OCI-LY7 (cell line): ENCODE data around the gene MARCHF2. TPM values are rescaled to one million over a fixed set of nuclear protein-coding genes. Genes with fewer than 3 reads are reported as not detected.

Source experiments
- BruUV-seq: library from RNA; stranded (reverse); fragments of 400-500 nt; replicated peaks from 2 replicates; lab custom pipeline; 2021; lab: Mats Ljungman, UMichigan
- CTCF ChIA-PET: fragments of 300-600 bp; sonication (Branson Sonifier 250); formaldehyde crosslinking; loops from one replicate; lab custom pipeline; 2022; ENCODE audit warnings: antibody characterized with exemption; ENCODE audit not compliant: unreplicated experiment; lab: Charles Lee
- POLR2A ChIA-PET: fragments of 300-600 bp; sonication (Branson Sonifier 250); formaldehyde crosslinking; loops from one replicate; lab custom pipeline; 2022; ENCODE audit warnings: antibody characterized with exemption; lab: Charles Lee
- DNase-seq: peaks from one replicate; pipeline ENCODE4 v3.0.0-alpha.2; 2015; ENCODE audit warnings: low spot score
- H2AFZ ChIP-seq: fragments of 200-600 bp; sonication (generic), shearing (Covaris generic); 2 replicates; pipeline ENCODE4 v1.6.1; 2014; ENCODE audit warnings: mild to moderate bottlenecking, antibody characterized with exemption, low read length, moderate library complexity
- H3K27ac ChIP-seq: fragments of 200-600 bp; sonication (generic); 2 replicates; pipeline ENCODE4 v1.5.1; 2014; ENCODE audit warnings: mixed run types, low read depth, mild to moderate bottlenecking, moderate library complexity, low read length, inconsistent platforms; ENCODE audit not compliant: poor library complexity, severe bottlenecking
- H3K36me3 ChIP-seq: fragments of 200-600 bp; sonication (generic); 2 replicates; pipeline ENCODE4 v1.6.1; 2014; ENCODE audit warnings: mild to moderate bottlenecking, antibody characterized with exemption, low read length, moderate library complexity, mixed read lengths; ENCODE audit not compliant: insufficient read depth
- H3K4me1 ChIP-seq: fragments of 200-600 bp; sonication (generic); 2 replicates; pipeline ENCODE4 v1.5.1; 2014; ENCODE audit warnings: mild to moderate bottlenecking, low read length; ENCODE audit not compliant: insufficient read depth, poor library complexity, severe bottlenecking
- H3K4me2 ChIP-seq: fragments of 200-600 bp; sonication (generic); 2 replicates; pipeline ENCODE4 v1.6.1; 2014; ENCODE audit warnings: mild to moderate bottlenecking, low read length
- H3K4me3 ChIP-seq: fragments of 200-600 bp; sonication (generic); 2 replicates; pipeline ENCODE4 v1.5.1; 2014; ENCODE audit warnings: mild to moderate bottlenecking, low read depth, low read length; ENCODE audit not compliant: poor library complexity, severe bottlenecking
- H3K79me2 ChIP-seq: fragments of 200-600 bp; sonication (generic); 2 replicates; pipeline ENCODE4 v1.6.1; 2016; ENCODE audit warnings: low read depth, mild to moderate bottlenecking, low read length, moderate library complexity, mixed read lengths; ENCODE audit not compliant: insufficient read depth
- H3K9me2 ChIP-seq: fragments of 200-600 bp; sonication (generic); 2 replicates; pipeline ENCODE4 v1.6.1; 2016; ENCODE audit warnings: mild to moderate bottlenecking, low read length, mixed read lengths; ENCODE audit not compliant: insufficient read depth
- H3K9me3 ChIP-seq: fragments of 200-600 bp; sonication (generic); 2 replicates; pipeline ENCODE4 v1.6.1; 2014; ENCODE audit warnings: mild to moderate bottlenecking, mixed run types, low read length, mixed read lengths
- H4K20me1 ChIP-seq: fragments of 200-600 bp; sonication (generic); 2 replicates; pipeline ENCODE4 v1.6.1; 2014; ENCODE audit warnings: mild to moderate bottlenecking, antibody characterized with exemption, low read length, moderate library complexity, mixed read lengths; ENCODE audit not compliant: insufficient read depth
- CTCF ChIP-seq: fragments of 200-600 bp; sonication (generic); conservative IDR thresholded peaks from 2 replicates; pipeline ENCODE4 v1.5.1; 2014; ENCODE audit warnings: mild to moderate bottlenecking, antibody characterized with exemption, low read length, moderate library complexity, mixed read lengths
- EZH2phosphoT487 ChIP-seq: fragments of 200-600 bp; sonication (generic); IDR thresholded peaks from 2 replicates; pipeline ENCODE4 v1.6.1; 2018; ENCODE audit warnings: low read depth, borderline replicate concordance, mild to moderate bottlenecking, mixed run types, antibody characterized with exemption, low read length, moderate library complexity, mixed read lengths
- intact Hi-C: fragments of 100-400 bp; cut with micrococcal nuclease; formaldehyde crosslinking; loops from one replicate; pipeline ENCODE4 v1.10.0; 2022; ENCODE audit not compliant: unreplicated experiment
- total RNA-seq, 2 experiments: library from RNA; depleted of rRNA in 1 of 2; stranded (reverse); fragments of >200 nt in 1 of 2; shearing (Covaris generic) in 1 of 2; gene quantifications; 2 replicates each; pipeline ENCODE4 v1.2.3, GENCODE V29; 2014 to 2022

MARCHF2 gene
- total RNA-seq, 2 experiments from 2014 or later, result 12.4 to 14.1 TPM

- TF ChIP-seq EZH2phosphoT487 (no peak), CTCF (no peak)
- Histone ChIP-seq H4K20me1 (peaks cover 84% of the 10 kb centered on the region), H3K9me2 (no peaks in the 10 kb centered on the region), H2AFZ (no peak overlapping the region), H3K9me3 (no peaks in the 10 kb centered on the region), H3K36me3 (peaks cover 100% of the 10 kb centered on the region), H3K4me1 (peaks cover 39% of the 10 kb centered on the region), H3K4me2 (no peak overlapping the region), H3K27ac (no peak overlapping the region), H3K4me3 (no peak overlapping the region), H3K79me2 (peaks cover 100% of the 10 kb centered on the region)
- DNase-seq, result no peak
- POLR2A ChIA-PET, result interaction anchor here (1.1 kb wide), 1 partner anchor 11 kb away, joined by 3 read pairs; no protein-coding TSS in a partner anchor
- CTCF ChIA-PET, result no interaction called here
- intact Hi-C loops, result no loop called here
- BruUV-seq, result no TSS peak
Observed at GRCh38 chr19:8457827-8458226, 44.7 kb downstream of the MARCHF2 start.

GRCh38 chr19:8458380-8458779, 45.3 kb downstream of the MARCHF2 start:
- TF ChIP-seq CTCF (no peak), EZH2phosphoT487 (no peak)
- Histone ChIP-seq H3K4me2 (no peak overlapping the region), H3K79me2 (peaks cover 100% of the 10 kb centered on the region), H3K9me2 (no peaks in the 10 kb centered on the region), H3K4me3 (no peak overlapping the region), H3K36me3 (peaks cover 100% of the 10 kb centered on the region), H2AFZ (no peak overlapping the region), H3K4me1 (peaks cover 39% of the 10 kb centered on the region), H3K27ac (no peak overlapping the region), H3K9me3 (no peaks in the 10 kb centered on the region), H4K20me1 (peaks cover 82% of the 10 kb centered on the region)
- POLR2A ChIA-PET, result interaction anchor here (1.1 kb wide), 1 partner anchor 12 kb away, joined by 3 read pairs; no protein-coding TSS in a partner anchor
- no TSS peak for BruUV-seq
- DNase-seq, result no peak
- CTCF ChIA-PET, result no interaction called here
- intact Hi-C loops, result no loop called here

- H3K9me2 ChIP-seq, result no peaks in the 10 kb centered on the region
- ChIA-PET CTCF (no interaction called here), POLR2A (no interaction called here)
- no TSS peak for BruUV-seq
- no peak overlapping the region for H3K4me2 ChIP-seq
- DNase-seq, result no peak
- H3K4me1 ChIP-seq, result peaks cover 33% of the 10 kb centered on the region
- H3K4me3 ChIP-seq, result no peak overlapping the region
- H3K27ac ChIP-seq, result no peak overlapping the region
- intact Hi-C loops, result no loop called here
- H2AFZ ChIP-seq, result no peak overlapping the region
- peaks cover 75% of the 10 kb centered on the region for H4K20me1 ChIP-seq
- H3K36me3 ChIP-seq, result peaks cover 100% of the 10 kb centered on the region
- no peaks in the 10 kb centered on the region for H3K9me3 ChIP-seq
- H3K79me2 ChIP-seq, result peaks cover 100% of the 10 kb centered on the region
- TF ChIP-seq CTCF (no peak), EZH2phosphoT487 (no peak)
Observed at GRCh38 chr19:8459095-8459494, 46.0 kb downstream of the MARCHF2 start.
